Measurements from ENCODE around the gene DNM2.
A peak's percentile ranks its signal among the peaks of the same experiment; 100 is the strongest.

DNM2 gene

GRCh38 chr19:10836479-10837330, 118.8 kb downstream of the DNM2 start (continued):
- TF ChIP-seq ZNF423 (tag by site-specific recombination; IDR thresholded peaks at IDR 0.05) (no peak), ZNF133 (tag by site-specific recombination; IDR thresholded peaks at IDR 0.05) (no peak), ZNF37A (tag by site-specific recombination; IDR thresholded peaks at IDR 0.05) (no peak), ZEB2 (tag by site-specific recombination; IDR thresholded peaks at IDR 0.05) (no peak; the same call in 1 of the 2 replicates), ZNF426 (tag by site-specific recombination; IDR thresholded peaks at IDR 0.05) (no peak), ZNF488 (tag by site-specific recombination; IDR thresholded peaks at IDR 0.05) (no peak), ZNF138 (tag by site-specific recombination; IDR thresholded peaks at IDR 0.05; ENCODE audit: borderline replicate concordance) (no peak), KLF16 (tag by site-specific recombination; IDR thresholded peaks at IDR 0.05) (no peak; the same call in 1 of the 2 replicates), SALL2 (tag by site-specific recombination; IDR thresholded peaks at IDR 0.05; ENCODE audit: borderline replicate concordance) (no peak), KLF8 (tag by site-specific recombination; IDR thresholded peaks at IDR 0.05) (peak; percentile 76), ZNF2 (tag by site-specific recombination; IDR thresholded peaks at IDR 0.05) (peak; percentile 51), ZNF670 (tag by site-specific recombination; IDR thresholded peaks at IDR 0.05; ENCODE audit: low read depth) (no peak), ZNF571 (tag by site-specific recombination; IDR thresholded peaks at IDR 0.05) (no peak), HOXD13 (CRISPR knock-in tag; IDR thresholded peaks at IDR 0.05; ENCODE audit: borderline replicate concordance) (no peak), SP7 (tag by site-specific recombination; IDR thresholded peaks at IDR 0.05) (peak; percentile 55), TCF7L2 (IDR thresholded peaks at IDR 0.05; ENCODE audit: borderline replicate concordance, low read depth, low read length) (no peak), ZNF792 (tag by site-specific recombination; IDR thresholded peaks at IDR 0.05) (no peak), ZNF514 (tag by site-specific recombination; IDR thresholded peaks at IDR 0.05) (no peak), ZNF132 (tag by site-specific recombination; IDR thresholded peaks at IDR 0.05; ENCODE audit: borderline replicate concordance) (no peak), ZBTB7A (tag by site-specific recombination; IDR thresholded peaks at IDR 0.05; ENCODE audit: low read depth) (no peak; the same call in 1 of the 2 replicates), ZNF76 (tag by site-specific recombination; IDR thresholded peaks at IDR 0.05; ENCODE audit: borderline replicate concordance, low read depth) (peak; percentile 93), ZBTB8A (tag by site-specific recombination; IDR thresholded peaks at IDR 0.05) (peak; percentile 94), ZNF658 (tag by site-specific recombination; IDR thresholded peaks at IDR 0.05) (no peak), ZNF274 (IDR thresholded peaks at IDR 0.05; ENCODE audit: low read length) (no peak), ZNF274 (tag by site-specific recombination; IDR thresholded peaks at IDR 0.05; ENCODE audit: borderline replicate concordance) (no peak), ZNF549 (tag by site-specific recombination; IDR thresholded peaks at IDR 0.05) (no peak), ZNF394 (tag by site-specific recombination; IDR thresholded peaks at IDR 0.05; ENCODE audit: borderline replicate concordance) (no peak; the same call in none of the 2 replicates), ZFP41 (tag by site-specific recombination; IDR thresholded peaks at IDR 0.05; ENCODE audit: borderline replicate concordance) (no peak), ZNF639 (tag by site-specific recombination; IDR thresholded peaks at IDR 0.05) (peak; percentile 56)
- TF ChIP-seq, protein P1, sequence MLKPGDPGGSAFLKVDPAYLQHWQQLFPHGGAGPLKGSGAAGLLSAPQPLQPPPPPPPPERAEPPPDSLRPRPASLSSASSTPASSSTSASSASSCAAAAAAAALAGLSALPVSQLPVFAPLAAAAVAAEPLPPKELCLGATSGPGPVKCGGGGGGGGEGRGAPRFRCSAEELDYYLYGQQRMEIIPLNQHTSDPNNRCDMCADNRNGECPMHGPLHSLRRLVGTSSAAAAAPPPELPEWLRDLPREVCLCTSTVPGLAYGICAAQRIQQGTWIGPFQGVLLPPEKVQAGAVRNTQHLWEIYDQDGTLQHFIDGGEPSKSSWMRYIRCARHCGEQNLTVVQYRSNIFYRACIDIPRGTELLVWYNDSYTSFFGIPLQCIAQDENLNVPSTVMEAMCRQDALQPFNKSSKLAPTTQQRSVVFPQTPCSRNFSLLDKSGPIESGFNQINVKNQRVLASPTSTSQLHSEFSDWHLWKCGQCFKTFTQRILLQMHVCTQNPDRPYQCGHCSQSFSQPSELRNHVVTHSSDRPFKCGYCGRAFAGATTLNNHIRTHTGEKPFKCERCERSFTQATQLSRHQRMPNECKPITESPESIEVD (tag by site-specific recombination; IDR thresholded peaks at IDR 0.05) = no peak
- TF ChIP-seq, protein P2, sequence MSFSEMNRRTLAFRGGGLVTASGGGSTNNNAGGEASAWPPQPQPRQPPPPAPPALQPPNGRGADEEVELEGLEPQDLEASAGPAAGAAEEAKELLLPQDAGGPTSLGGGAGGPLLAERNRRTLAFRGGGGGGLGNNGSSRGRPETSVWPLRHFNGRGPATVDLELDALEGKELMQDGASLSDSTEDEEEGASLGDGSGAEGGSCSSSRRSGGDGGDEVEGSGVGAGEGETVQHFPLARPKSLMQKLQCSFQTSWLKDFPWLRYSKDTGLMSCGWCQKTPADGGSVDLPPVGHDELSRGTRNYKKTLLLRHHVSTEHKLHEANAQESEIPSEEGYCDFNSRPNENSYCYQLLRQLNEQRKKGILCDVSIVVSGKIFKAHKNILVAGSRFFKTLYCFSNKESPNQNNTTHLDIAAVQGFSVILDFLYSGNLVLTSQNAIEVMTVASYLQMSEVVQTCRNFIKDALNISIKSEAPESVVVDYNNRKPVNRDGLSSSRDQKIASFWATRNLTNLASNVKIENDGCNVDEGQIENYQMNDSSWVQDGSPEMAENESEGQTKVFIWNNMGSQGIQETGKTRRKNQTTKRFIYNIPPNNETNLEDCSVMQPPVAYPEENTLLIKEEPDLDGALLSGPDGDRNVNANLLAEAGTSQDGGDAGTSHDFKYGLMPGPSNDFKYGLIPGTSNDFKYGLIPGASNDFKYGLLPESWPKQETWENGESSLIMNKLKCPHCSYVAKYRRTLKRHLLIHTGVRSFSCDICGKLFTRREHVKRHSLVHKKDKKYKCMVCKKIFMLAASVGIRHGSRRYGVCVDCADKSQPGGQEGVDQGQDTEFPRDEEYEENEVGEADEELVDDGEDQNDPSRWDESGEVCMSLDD (tag by site-specific recombination; IDR thresholded peaks at IDR 0.05) = peak; percentile 71; the same call in 1 of the 2 replicates
- TF ChIP-seq, protein P3, sequence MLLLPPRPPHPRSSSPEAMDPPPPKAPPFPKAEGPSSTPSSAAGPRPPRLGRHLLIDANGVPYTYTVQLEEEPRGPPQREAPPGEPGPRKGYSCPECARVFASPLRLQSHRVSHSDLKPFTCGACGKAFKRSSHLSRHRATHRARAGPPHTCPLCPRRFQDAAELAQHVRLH (tag by site-specific recombination; IDR thresholded peaks at IDR 0.05) = peak; percentile 81
- TF ChIP-seq, protein P4, sequence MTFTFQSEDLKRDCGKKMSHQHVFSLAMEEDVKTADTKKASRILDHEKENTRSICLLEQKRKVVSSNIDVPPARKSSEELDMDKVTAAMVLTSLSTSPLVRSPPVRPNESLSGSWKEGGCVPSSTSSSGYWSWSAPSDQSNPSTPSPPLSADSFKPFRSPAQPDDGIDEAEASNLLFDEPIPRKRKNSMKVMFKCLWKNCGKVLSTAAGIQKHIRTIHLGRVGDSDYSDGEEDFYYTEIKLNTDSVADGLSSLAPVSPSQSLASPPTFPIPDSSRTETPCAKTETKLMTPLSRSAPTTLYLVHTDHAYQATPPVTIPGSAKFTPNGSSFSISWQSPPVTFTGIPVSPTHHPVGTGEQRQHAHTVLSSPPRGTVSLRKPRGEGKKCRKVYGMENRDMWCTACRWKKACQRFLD (tag by site-specific recombination; IDR thresholded peaks at IDR 0.05) = no peak
